Prostate gland (tissue), 2 donors: ENCODE measurements around the gene CCT7.

Experiments used
- POLR2A ChIP-seq: fragments of 450-650 bp; IDR thresholded peaks from one replicate; pipeline ENCODE4 v1.6.1; 2016; ENCODE audit warnings: antibody characterized with exemption, mild to moderate bottlenecking
- TF ChIP-seq, protein P1 (sequence below), 4 experiments: fragments of 200-600 bp in 2 of 4; fragments of 450-650 bp in 2 of 4; sonication (generic) in 2 of 4; IDR thresholded peaks; 1 replicate in 3 of 4; 2 replicates in 1 of 4; pipeline ENCODE4 v1.5.1; 2016 to 2019; ENCODE audit warnings: antibody characterized with exemption in 4 of 4, mild to moderate bottlenecking in 2 of 4, moderate library complexity in 2 of 4

DNA sequence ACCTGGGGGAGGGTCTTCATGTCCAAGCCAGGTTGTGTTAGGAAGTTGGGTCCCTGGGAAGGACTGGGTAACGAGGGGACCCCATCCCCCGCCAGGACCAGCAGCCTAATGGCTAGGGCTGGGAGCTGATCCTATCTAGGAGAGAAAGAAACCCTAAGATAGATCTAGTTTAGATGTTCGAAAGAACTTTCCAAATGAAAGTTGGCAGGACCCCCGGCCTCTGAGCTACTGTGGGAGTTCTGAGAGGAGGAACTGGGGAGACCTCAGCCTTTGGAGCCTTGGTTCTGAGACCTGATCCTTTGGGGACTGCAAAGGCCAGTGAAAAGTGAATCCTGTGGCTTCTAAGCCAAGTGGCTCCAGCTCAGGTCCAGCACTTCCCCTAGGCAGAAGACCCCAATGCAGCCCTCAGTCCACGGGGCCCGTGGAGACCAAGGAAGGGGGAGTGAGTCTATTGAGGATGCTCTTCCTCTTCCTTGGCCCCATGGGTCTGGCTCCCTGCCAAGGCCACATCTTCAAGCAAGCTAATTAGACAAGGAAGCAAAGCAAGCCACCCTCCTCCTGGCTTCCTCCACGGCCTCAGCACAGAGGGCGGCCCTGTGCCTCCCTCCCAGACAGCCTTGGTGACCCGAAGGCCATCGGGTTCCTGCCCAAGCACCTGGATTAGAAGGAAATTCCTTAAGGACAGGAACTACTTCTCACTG, 23.5 kb downstream of the CCT7 start:
- no peak for TF ChIP-seq POLR2A
- TF ChIP-seq, protein P1, sequence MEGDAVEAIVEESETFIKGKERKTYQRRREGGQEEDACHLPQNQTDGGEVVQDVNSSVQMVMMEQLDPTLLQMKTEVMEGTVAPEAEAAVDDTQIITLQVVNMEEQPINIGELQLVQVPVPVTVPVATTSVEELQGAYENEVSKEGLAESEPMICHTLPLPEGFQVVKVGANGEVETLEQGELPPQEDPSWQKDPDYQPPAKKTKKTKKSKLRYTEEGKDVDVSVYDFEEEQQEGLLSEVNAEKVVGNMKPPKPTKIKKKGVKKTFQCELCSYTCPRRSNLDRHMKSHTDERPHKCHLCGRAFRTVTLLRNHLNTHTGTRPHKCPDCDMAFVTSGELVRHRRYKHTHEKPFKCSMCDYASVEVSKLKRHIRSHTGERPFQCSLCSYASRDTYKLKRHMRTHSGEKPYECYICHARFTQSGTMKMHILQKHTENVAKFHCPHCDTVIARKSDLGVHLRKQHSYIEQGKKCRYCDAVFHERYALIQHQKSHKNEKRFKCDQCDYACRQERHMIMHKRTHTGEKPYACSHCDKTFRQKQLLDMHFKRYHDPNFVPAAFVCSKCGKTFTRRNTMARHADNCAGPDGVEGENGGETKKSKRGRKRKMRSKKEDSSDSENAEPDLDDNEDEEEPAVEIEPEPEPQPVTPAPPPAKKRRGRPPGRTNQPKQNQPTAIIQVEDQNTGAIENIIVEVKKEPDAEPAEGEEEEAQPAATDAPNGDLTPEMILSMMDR (IDR thresholded peaks at IDR 0.05) = no peak
